Heart left ventricle (tissue), 16 donors: ENCODE data around the gene C5AR1. TPM values are rescaled to one million over a fixed set of nuclear protein-coding genes. Genes with fewer than 3 reads are reported as not detected.
"Not testable (repeated sequence)": the region's sequence is repeated elsewhere in the genome, so short reads cannot be mapped to it uniquely, and the experiment has no call there.

Experiments used
- ATAC-seq, 4 donors: fragments of 200-7000 bp; cut with Tn5 transposase; one replicate each; pipeline ENCODE4 v1.9.1; 2020 to 2022; ENCODE audit warnings: moderate library complexity in 4 of 4, mild to moderate bottlenecking in 3 of 4, moderate number of reproducible peaks in 1 of 4
- DNase-seq, 5 donors: peaks; one replicate each; pipeline ENCODE4 v3.0.0-alpha.2; 2020
- H3K27ac ChIP-seq, 12 donors: fragments of 200-600 bp; sonication (generic) in 4 of 12; one replicate each; pipeline versions ENCODE4 v1.5.0 to v1.8.0; 2016 to 2022; ENCODE audit warnings: mild to moderate bottlenecking in 2 of 12
- H3K27me3 ChIP-seq, 9 donors: fragments of 200-600 bp; sonication (generic) in 2 of 9; one replicate each; pipeline versions ENCODE4 v1.5.1 to v1.8.0; 2016 to 2022; ENCODE audit warnings: mild to moderate bottlenecking in 3 of 9
- H3K36me3 ChIP-seq, 9 donors: fragments of 200-600 bp; sonication (generic) in 2 of 9; one replicate each; pipeline versions ENCODE4 v1.5.0 to v1.8.0; 2018 to 2022; ENCODE audit warnings: mild to moderate bottlenecking in 2 of 9
- H3K4me1 ChIP-seq, 12 donors: fragments of 200-600 bp; sonication (generic) in 4 of 12; one replicate each; pipeline versions ENCODE4 v1.5.0 to v1.8.0; 2016 to 2022; ENCODE audit warnings: mild to moderate bottlenecking in 3 of 12
- H3K4me3 ChIP-seq, 12 donors: fragments of 200-600 bp; sonication (generic) in 4 of 12; one replicate each; pipeline versions ENCODE4 v1.5.0 to v1.8.0; 2017 to 2022; ENCODE audit warnings: mild to moderate bottlenecking in 9 of 12, moderate library complexity in 4 of 12
- H3K9me3 ChIP-seq, 12 donors: fragments of 200-600 bp; sonication (generic) in 4 of 12; one replicate each; pipeline versions ENCODE4 v1.5.0 to v1.8.0; 2016 to 2022; ENCODE audit warnings: mild to moderate bottlenecking in 1 of 12
- CTCF ChIP-seq, 12 donors: fragments of 200-600 bp; sonication (generic) in 4 of 12; IDR thresholded peaks; one replicate each; pipeline versions ENCODE4 v1.5.0 to v1.8.0; 2018 to 2022; ENCODE audit warnings: antibody characterized with exemption in 12 of 12, mild to moderate bottlenecking in 5 of 12
- POLR2A ChIP-seq, 2 donors: fragments of 450-650 bp; IDR thresholded peaks; one replicate each; pipeline ENCODE4 v1.6.1; 2017; ENCODE audit warnings: antibody characterized with exemption in 2 of 2, mild to moderate bottlenecking in 2 of 2, moderate library complexity in 2 of 2
- WGBS, 4 donors: extraction: QIAGEN DNeasy Blood & Tissue Kit in 2 of 4; methylation state at CpG; one replicate each; pipeline versions ENCODE4 v1.1.5 to v1.1.7; 2013 to 2018; 5-methylcytosine and 5-hydroxymethylcytosine counted together
- intact Hi-C, 10 donors: fragments of 100-400 bp; cut with DNase I; formaldehyde crosslinking; loops; one replicate each; pipeline versions ENCODE4 v1.11.1 to v1.14.2; 2022
- polyA plus RNA-seq, 2 donors: library from polyadenylated mRNA; stranded (reverse); fragments of 200-250 nt; gene quantifications; one replicate each; pipeline ENCODE4 v1.2.3, GENCODE V29; 2013
- total RNA-seq, 9 donors: library from RNA; depleted of rRNA in 2 of 9; stranded (reverse); fragments of >200 nt in 2 of 9; fragmentation: NEBNext Ultra II Directional in 3 of 9; extraction: Animal tissue kit (Norgen Biotek cat#: 25700) in 3 of 9; gene quantifications; one replicate each; pipeline versions ENCODE4 v1.1.0 to v1.2.4, GENCODE V29; 2016 to 2023
- donor health status: ischemic (EF 13 %, LVEDD 7.1; RV severe dilation, severe dysfunction).
- donor health status: healthy with polysubstance abuse.
- donor health status: DM: no; HTN: yes; CAD: no.
- donor health status: DM: no; HTN: no; CAD: no.
- donor health status: ischemic (EF 25% LVEDD 6.9; RV normal size, moderate dysfunction).
- donor health status: ischemic (EF 25% LVEDD 5.7; RV mildly dilated, moderate dysfunction).
- donor health status: healthy.
- donor health status: DM: yes; HTN: yes; CAD: no.
- donor health status: ischemic (EF 35%, LVEDD 5.7; RV mildly dilated, moderate dysfunction).
- donor health status: nonischemic (EF 11% LVEDD 7.7; RV severe dilation, severe dysfunction).
- donor health status: DM: yes; HTN: yes; CAD: no.
- donor health status: PGD.
- donor health status: ischemic (EF 29% LVEDD 5.4; RV normal size, mild dysfunction).
- donor health status: nonischemic (EF 23%, LVEDD 6.1; RV moderate dilation, normal function).

The C5AR1 gene
- total and polyA plus RNA-seq, 11 donors, result 0.80 to 37.9 (median 5.6) TPM

GRCh38 chr19:47357788-47358680 lies 48.4 kb downstream of the C5AR1 start:
- peaks cover 0 to 100% (median 98%) of the 10 kb centered on the region in 9 donors for H3K36me3 ChIP-seq
- 95 to 96% (median 96%) methylated on average over 23 to 28 of the region's 28 CpGs for WGBS, 4 donors
- H3K9me3 ChIP-seq, result peaks cover 0 to 7% (median 0%) of the 10 kb centered on the region in 12 donors
- intact Hi-C loops, result no loop called here
- no peak overlapping the region for H3K27ac ChIP-seq
- ATAC-seq (peak in 1 of 4 donors; percentile 9), DNase-seq (no peak)
- TF ChIP-seq CTCF (IDR thresholded peaks at IDR 0.05), result no peak
- TF ChIP-seq POLR2A (IDR thresholded peaks at IDR 0.05), result no peak
- H3K27me3 ChIP-seq, result no peaks in the 10 kb centered on the region
- H3K4me1 ChIP-seq, result peaks cover 0 to 7% (median 0%) of the 10 kb centered on the region in 12 donors
- no peak overlapping the region for H3K4me3 ChIP-seq

- TF ChIP-seq CTCF (IDR thresholded peaks at IDR 0.05) (no peak), POLR2A (IDR thresholded peaks at IDR 0.05) (no peak)
- Histone ChIP-seq H3K4me3 (no peak overlapping the region), H3K27ac (no peak overlapping the region), H3K4me1 (peaks cover 0 to 4% (median 0%) of the 10 kb centered on the region in 12 donors), H3K36me3 (peaks cover 0 to 100% (median 99%) of the 10 kb centered on the region in 9 donors), H3K9me3 (peaks cover 0 to 7% (median 0%) of the 10 kb centered on the region in 12 donors), H3K27me3 (no peaks in the 10 kb centered on the region)
- WGBS, 4 donors, result 81 to 96% (median 92%) methylated on average over 6 of the region's 6 CpGs
- no peak for DNase-seq
- intact Hi-C loops, result no loop called here
- ATAC-seq, result no peak
Measured at GRCh38 chr19:47358936-47359335, 49.3 kb downstream of the C5AR1 start.

- Histone ChIP-seq H3K4me1 (peaks cover 0 to 11% (median 0%) of the 10 kb centered on the region in 12 donors), H3K27ac (no peak overlapping the region), H3K4me3 (no peak overlapping the region), H3K36me3 (peaks cover 0 to 100% (median 94%) of the 10 kb centered on the region in 9 donors), H3K9me3 (peaks cover 0 to 4% (median 0%) of the 10 kb centered on the region in 12 donors), H3K27me3 (no peaks in the 10 kb centered on the region)
- no peak for DNase-seq
- intact Hi-C loops, result no loop called here
- 89 to 94% (median 92%) methylated on average over 20 to 21 of the region's 21 CpGs for WGBS, 4 donors
- no peak for ATAC-seq
- TF ChIP-seq POLR2A (IDR thresholded peaks at IDR 0.05), result no peak
- no peak for TF ChIP-seq CTCF (IDR thresholded peaks at IDR 0.05)
Measured at GRCh38 chr19:47362321-47362720, 52.7 kb downstream of the C5AR1 start.

- Histone ChIP-seq H3K27me3 (no peaks in the 10 kb centered on the region), H3K4me1 (peaks cover 0 to 11% (median 0%) of the 10 kb centered on the region in 12 donors), H3K4me3 (no peak overlapping the region), H3K36me3 (peaks cover 0 to 96% (median 85%) of the 10 kb centered on the region in 9 donors), H3K27ac (peak overlapping the region in 1 of 12 donors; percentile 58), H3K9me3 (no peaks in the 10 kb centered on the region)
- no peak for ATAC-seq
- 85 to 88% (median 87%) methylated on average over 13 of the region's 13 CpGs for WGBS, 4 donors
- TF ChIP-seq CTCF (IDR thresholded peaks at IDR 0.05) (no peak), POLR2A (IDR thresholded peaks at IDR 0.05) (no peak)
- no peak for DNase-seq
- intact Hi-C loops, result no loop called here
Measured at GRCh38 chr19:47363758-47364531, 54.3 kb downstream of the C5AR1 start.

- intact Hi-C loops, H3K27me3 ChIP-seq, H3K4me3 ChIP-seq, H3K9me3 ChIP-seq, H3K27ac ChIP-seq, DNase-seq: not testable (repeated sequence)
- Histone ChIP-seq H3K4me1 (peaks cover 0 to 17% (median 0%) of the 10 kb centered on the region in 12 donors), H3K36me3 (peaks cover 0 to 96% (median 83%) of the 10 kb centered on the region in 9 donors)
- 92 to 94% (median 93%) methylated on average over 9 to 10 of the region's 10 CpGs for WGBS, 4 donors
- peak in 1 of 4 donors; percentile 26 for ATAC-seq
Measured at GRCh38 chr19:47365455-47365854, 55.8 kb downstream of the C5AR1 start.
